ENCODE results near the gene WDR7.

DNA sequence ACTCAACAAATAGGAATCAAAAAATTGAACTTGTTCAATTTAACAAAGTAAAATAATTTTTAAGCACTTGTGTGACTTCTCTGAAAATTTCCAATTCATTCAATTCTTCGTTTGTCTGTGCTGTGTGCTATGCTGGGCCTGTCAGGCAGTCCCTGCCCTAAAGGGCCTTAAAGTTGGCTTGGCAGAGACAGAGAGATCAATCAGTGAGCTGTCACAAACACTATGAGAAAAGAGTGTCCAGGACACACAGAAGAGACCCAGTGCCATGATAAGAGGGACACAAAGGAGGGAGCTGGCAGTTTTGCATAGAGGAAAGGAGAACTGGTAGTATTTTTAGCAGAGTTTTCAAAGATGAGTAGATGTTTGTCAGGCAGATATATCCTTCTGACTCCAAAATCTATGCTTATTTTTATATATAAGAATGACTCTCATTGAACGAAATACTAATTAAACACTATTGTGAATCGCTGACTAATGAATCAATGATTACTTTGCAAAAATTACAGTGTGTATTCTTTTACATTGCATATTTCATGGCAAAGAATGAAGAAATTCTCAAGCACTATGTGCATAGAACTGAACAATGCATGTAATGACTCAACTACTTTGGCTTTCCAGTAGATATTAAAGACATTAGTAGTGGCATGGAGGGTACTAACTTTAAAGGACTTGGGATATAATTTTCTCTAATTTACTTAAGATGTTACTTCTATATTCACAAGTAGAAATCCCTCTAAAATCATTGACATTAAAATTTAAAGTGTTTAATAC is 302.5 kb downstream of the WDR7 start:
- TF ChIP-seq, protein P1, sequence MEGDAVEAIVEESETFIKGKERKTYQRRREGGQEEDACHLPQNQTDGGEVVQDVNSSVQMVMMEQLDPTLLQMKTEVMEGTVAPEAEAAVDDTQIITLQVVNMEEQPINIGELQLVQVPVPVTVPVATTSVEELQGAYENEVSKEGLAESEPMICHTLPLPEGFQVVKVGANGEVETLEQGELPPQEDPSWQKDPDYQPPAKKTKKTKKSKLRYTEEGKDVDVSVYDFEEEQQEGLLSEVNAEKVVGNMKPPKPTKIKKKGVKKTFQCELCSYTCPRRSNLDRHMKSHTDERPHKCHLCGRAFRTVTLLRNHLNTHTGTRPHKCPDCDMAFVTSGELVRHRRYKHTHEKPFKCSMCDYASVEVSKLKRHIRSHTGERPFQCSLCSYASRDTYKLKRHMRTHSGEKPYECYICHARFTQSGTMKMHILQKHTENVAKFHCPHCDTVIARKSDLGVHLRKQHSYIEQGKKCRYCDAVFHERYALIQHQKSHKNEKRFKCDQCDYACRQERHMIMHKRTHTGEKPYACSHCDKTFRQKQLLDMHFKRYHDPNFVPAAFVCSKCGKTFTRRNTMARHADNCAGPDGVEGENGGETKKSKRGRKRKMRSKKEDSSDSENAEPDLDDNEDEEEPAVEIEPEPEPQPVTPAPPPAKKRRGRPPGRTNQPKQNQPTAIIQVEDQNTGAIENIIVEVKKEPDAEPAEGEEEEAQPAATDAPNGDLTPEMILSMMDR (IDR thresholded peaks at IDR 0.05): no peak
- TF ChIP-seq POLR2A (IDR thresholded peaks at IDR 0.05): no peak
